HEK293T (cell line): ENCODE measurements around the gene CD300E.

Source experiments
- ELF4 ChIP-seq: fragments of 450-650 bp; IDR thresholded peaks from 2 replicates; pipeline ENCODE4 v1.6.1; 2017; ENCODE audit warnings: antibody characterized with exemption
- FOXM1 ChIP-seq: fragments of 450-650 bp; IDR thresholded peaks from 2 replicates; pipeline ENCODE4 v1.6.1; 2017; ENCODE audit warnings: mild to moderate bottlenecking, borderline replicate concordance
- L3MBTL2 ChIP-seq: fragments of 450-650 bp; conservative IDR thresholded peaks from 2 replicates; pipeline ENCODE4 v1.6.1; 2016; ENCODE audit warnings: mild to moderate bottlenecking
- SUZ12 ChIP-seq: fragments of 450-650 bp; IDR thresholded peaks from 2 replicates; pipeline ENCODE4 v1.6.1; 2016; ENCODE audit warnings: mild to moderate bottlenecking
- TF ChIP-seq, protein P1 (sequence below): fragments of 450-650 bp; IDR thresholded peaks from 2 replicates; pipeline ENCODE4 v1.6.1; 2016

DNA sequence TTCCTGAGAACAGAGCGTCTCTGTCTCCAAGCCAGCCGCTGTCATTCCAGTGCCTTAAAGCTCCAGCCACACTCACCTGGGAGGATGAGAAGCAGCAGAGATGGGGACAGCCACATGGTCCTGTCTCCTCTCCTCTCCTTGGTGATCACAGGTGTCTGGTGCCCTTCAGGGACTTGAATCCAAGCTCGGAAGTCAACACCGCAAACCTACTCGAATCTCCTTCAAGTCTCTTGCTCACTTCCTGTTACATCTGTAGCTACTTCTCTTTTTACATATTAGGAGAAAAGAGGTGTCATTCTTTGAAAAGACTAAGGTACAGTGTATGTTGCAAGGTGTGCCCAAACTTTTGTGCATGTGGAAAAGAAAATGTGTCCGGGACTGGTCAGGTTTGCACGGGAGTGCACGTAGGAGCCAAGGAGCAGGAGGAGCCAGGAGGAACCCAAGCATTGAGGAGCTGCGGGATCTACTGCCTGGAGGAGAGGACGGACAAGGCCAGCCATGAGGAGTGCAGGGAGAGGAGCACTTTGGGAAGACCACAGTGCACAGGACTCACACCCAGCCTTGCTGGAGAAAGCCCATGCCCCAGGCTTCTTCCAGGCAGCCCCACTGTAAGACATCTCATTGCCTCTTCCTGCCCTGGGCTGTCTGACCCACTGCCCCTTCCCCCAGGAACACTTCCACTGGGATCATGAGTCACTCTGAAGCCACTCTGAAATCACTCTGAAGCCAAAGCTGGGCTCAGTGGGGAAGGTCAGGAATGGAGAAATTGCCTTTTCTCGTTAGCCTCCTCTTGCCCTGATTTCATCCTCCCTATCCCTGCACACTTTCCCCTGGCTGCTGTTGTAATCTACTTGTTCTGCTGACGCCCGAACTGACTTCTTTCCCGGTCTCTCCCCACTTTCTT, 31.2 kb downstream of the CD300E start, which contains the start of gene CD300LD:
- TF ChIP-seq FOXM1 (no peak), L3MBTL2 (no peak), ELF4 (no peak), SUZ12 (no peak)
- TF ChIP-seq, protein P1, sequence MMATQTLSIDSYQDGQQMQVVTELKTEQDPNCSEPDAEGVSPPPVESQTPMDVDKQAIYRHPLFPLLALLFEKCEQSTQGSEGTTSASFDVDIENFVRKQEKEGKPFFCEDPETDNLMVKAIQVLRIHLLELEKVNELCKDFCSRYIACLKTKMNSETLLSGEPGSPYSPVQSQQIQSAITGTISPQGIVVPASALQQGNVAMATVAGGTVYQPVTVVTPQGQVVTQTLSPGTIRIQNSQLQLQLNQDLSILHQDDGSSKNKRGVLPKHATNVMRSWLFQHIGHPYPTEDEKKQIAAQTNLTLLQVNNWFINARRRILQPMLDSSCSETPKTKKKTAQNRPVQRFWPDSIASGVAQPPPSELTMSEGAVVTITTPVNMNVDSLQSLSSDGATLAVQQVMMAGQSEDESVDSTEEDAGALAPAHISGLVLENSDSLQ: no peak
